Neuronal stem cell (in vitro differentiated cells): ENCODE measurements around the gene CTNNA3.

ENCODE experiments used
- DNase-seq: peaks from one replicate; pipeline ENCODE4 v3.0.0-alpha.2; 2013; ENCODE audit warnings: low spot score
- H2AFZ ChIP-seq: one replicate; pipeline ENCODE4 v1.6.1; 2013; ENCODE audit warnings: mild to moderate bottlenecking, low read length, inconsistent platforms
- H2AK5ac ChIP-seq: 2 replicates; pipeline ENCODE4 v1.6.1; 2013; ENCODE audit warnings: low read depth, mild to moderate bottlenecking, inconsistent platforms, low read length, moderate library complexity, mixed read lengths
- H2BK120ac ChIP-seq: 2 replicates; pipeline ENCODE4 v1.6.1; 2013; ENCODE audit warnings: low read depth, mild to moderate bottlenecking, inconsistent platforms, low read length, moderate library complexity, mixed read lengths
- H2BK12ac ChIP-seq: one replicate; pipeline ENCODE4 v1.6.1; 2013; ENCODE audit warnings: low read length, inconsistent platforms
- H2BK15ac ChIP-seq: 2 replicates; pipeline ENCODE4 v1.6.1; 2013; ENCODE audit warnings: mild to moderate bottlenecking, low read length, inconsistent platforms, mixed read lengths
- H2BK5ac ChIP-seq: one replicate; pipeline ENCODE4 v1.6.1; 2013; ENCODE audit warnings: inconsistent platforms, mild to moderate bottlenecking, low read length, moderate library complexity
- H3K14ac ChIP-seq: one replicate; pipeline ENCODE4 v1.6.1; 2013; ENCODE audit warnings: low read length, inconsistent platforms
- H3K18ac ChIP-seq: 2 replicates; pipeline ENCODE4 v1.6.1; 2013; ENCODE audit warnings: low read length, inconsistent platforms
- H3K23ac ChIP-seq: 2 replicates; pipeline ENCODE4 v1.6.1; 2013; ENCODE audit warnings: low read depth, mild to moderate bottlenecking, mixed read lengths, low read length, inconsistent platforms; ENCODE audit not compliant: poor library complexity
- H3K27ac ChIP-seq: replicated peaks from 3 replicates; pipeline ENCODE4 v1.5.1; 2013; ENCODE audit warnings: low read length, inconsistent platforms
- H3K27me3 ChIP-seq, 3 experiments: 2 replicates each; pipeline ENCODE4 v1.6.1; 2013; ENCODE audit warnings: low read length in 3 of 3, mild to moderate bottlenecking in 2 of 3, inconsistent platforms in 1 of 3, low read depth in 1 of 3, mixed read lengths in 1 of 3, moderate library complexity in 1 of 3; ENCODE audit not compliant: control insufficient read depth in 3 of 3, insufficient read depth in 3 of 3
- H3K36me3 ChIP-seq, 2 donors: replicated peaks in 1 of 2; 2 replicates each; pipeline ENCODE4 v1.6.1; 2013; ENCODE audit warnings: low read length in 2 of 2; ENCODE audit not compliant: control insufficient read depth in 2 of 2, insufficient read depth in 2 of 2
- H3K4ac ChIP-seq: 2 replicates; pipeline ENCODE4 v1.6.1; 2013; ENCODE audit warnings: inconsistent platforms, mild to moderate bottlenecking, low read length, moderate library complexity
- H3K4me1 ChIP-seq, 2 donors: 1 replicate in 1 of 2; 2 replicates in 1 of 2; pipeline ENCODE4 v1.6.1; 2013; ENCODE audit warnings: low read length in 2 of 2, low read depth in 1 of 2; ENCODE audit not compliant: control insufficient read depth in 2 of 2, insufficient read depth in 1 of 2
- H3K4me2 ChIP-seq: one replicate; pipeline ENCODE4 v1.6.1; 2013; ENCODE audit warnings: mild to moderate bottlenecking, low read length, inconsistent platforms; ENCODE audit not compliant: insufficient read depth, poor library complexity, severe bottlenecking
- H3K4me3 ChIP-seq, 2 donors: 2 replicates each; pipeline ENCODE4 v1.5.1; 2013; ENCODE audit warnings: low read length in 2 of 2, mild to moderate bottlenecking in 2 of 2, inconsistent platforms in 1 of 2, moderate library complexity in 1 of 2
- H3K79me1 ChIP-seq: one replicate; pipeline ENCODE4 v1.6.1; 2013; ENCODE audit warnings: low read depth, mild to moderate bottlenecking, inconsistent platforms, low read length, moderate library complexity
- H3K9ac ChIP-seq: one replicate; pipeline ENCODE4 v1.6.1; 2013; ENCODE audit warnings: mild to moderate bottlenecking, low read depth, low read length, inconsistent platforms; ENCODE audit not compliant: poor library complexity
- H3K9me3 ChIP-seq, 2 donors: replicated peaks in 1 of 2; 2 replicates each; pipeline versions ENCODE3 to v1.6.1; 2013; ENCODE audit warnings: low read length in 2 of 2, mild to moderate bottlenecking in 2 of 2, inconsistent platforms in 1 of 2, low read depth in 1 of 2, mixed read lengths in 1 of 2, moderate library complexity in 1 of 2; ENCODE audit not compliant: control insufficient read depth in 2 of 2, insufficient read depth in 1 of 2
- H4K8ac ChIP-seq: one replicate; pipeline ENCODE4 v1.6.1; 2013; ENCODE audit warnings: low read depth, mild to moderate bottlenecking, inconsistent platforms, low read length, moderate library complexity
- H4K91ac ChIP-seq: one replicate; pipeline ENCODE4 v1.6.1; 2013; ENCODE audit warnings: low read length, low read depth, mild to moderate bottlenecking, inconsistent platforms; ENCODE audit not compliant: poor library complexity
- WGBS, 2 donors: extraction: QIAGEN DNeasy Blood & Tissue Kit; methylation state at CpG; one replicate each; pipeline ENCODE4 v1.1.7; 2013; ENCODE audit warnings: missing lambda C conversion rate in 2 of 2, mixed read lengths in 1 of 2; ENCODE audit not compliant: insufficient read length in 2 of 2, insufficient replicate concordance in 1 of 2; ENCODE audit errors: extremely low coverage in 2 of 2; 5-methylcytosine and 5-hydroxymethylcytosine counted together

CTNNA3 gene

GRCh38 chr10:67156239-67156638 lies 539.8 kb downstream of the CTNNA3 start:
- Histone ChIP-seq H3K36me3 (no peaks in the 10 kb centered on the region), H3K4me3 (no peak overlapping the region), H3K9ac (no peak overlapping the region), H3K27ac (no peak overlapping the region), H3K27me3 (no peaks in the 10 kb centered on the region), H2BK12ac (no peak overlapping the region), H3K18ac (no peak overlapping the region), H2BK5ac (no peak overlapping the region), H3K14ac (no peak overlapping the region), H2BK120ac (no peak overlapping the region), H3K4me1 (no peaks in the 10 kb centered on the region), H3K9me3 (peaks cover 0 to 17% of the 10 kb centered on the region in 2 donors), H2AK5ac (no peak overlapping the region), H3K4ac (no peak overlapping the region), H3K23ac (no peak overlapping the region), H4K91ac (no peak overlapping the region), H3K79me1 (no peaks in the 10 kb centered on the region), H2AFZ (no peak overlapping the region), H4K8ac (no peak overlapping the region), H3K4me2 (no peak overlapping the region), H2BK15ac (no peak overlapping the region)
- DNase-seq = no peak

GRCh38 chr10:67151471-67151870 lies 544.5 kb downstream of the CTNNA3 start:
- no peak overlapping the region for H3K27ac ChIP-seq
- H3K4me2 ChIP-seq = no peak overlapping the region
- H2BK5ac ChIP-seq = no peak overlapping the region
- H4K8ac ChIP-seq = no peak overlapping the region
- no CpG with 5 or more reads among the region's 2 CpGs for WGBS, 2 donors
- H4K91ac ChIP-seq = no peak overlapping the region
- H3K4ac ChIP-seq = no peak overlapping the region
- H2BK12ac ChIP-seq = no peak overlapping the region
- no peaks in the 10 kb centered on the region for H3K79me1 ChIP-seq
- H3K14ac ChIP-seq = no peak overlapping the region
- no peak overlapping the region for H3K9ac ChIP-seq
- H3K4me1 ChIP-seq = no peaks in the 10 kb centered on the region
- no peak overlapping the region for H2BK15ac ChIP-seq
- H3K27me3 ChIP-seq = no peaks in the 10 kb centered on the region
- H3K4me3 ChIP-seq = no peak overlapping the region
- H2AK5ac ChIP-seq = no peak overlapping the region
- no peaks in the 10 kb centered on the region for H3K9me3 ChIP-seq
- no peaks in the 10 kb centered on the region for H3K36me3 ChIP-seq
- DNase-seq = no peak
- H2BK120ac ChIP-seq = no peak overlapping the region
- H3K23ac ChIP-seq = no peak overlapping the region
- no peak overlapping the region for H3K18ac ChIP-seq
- peak overlapping the region; percentile 36 for H2AFZ ChIP-seq

- Histone ChIP-seq H3K18ac (no peak overlapping the region), H3K4me3 (no peak overlapping the region), H2BK15ac (no peak overlapping the region), H3K27me3 (no peaks in the 10 kb centered on the region), H3K4me1 (no peaks in the 10 kb centered on the region), H3K9ac (no peak overlapping the region), H3K9me3 (no peaks in the 10 kb centered on the region), H3K79me1 (no peaks in the 10 kb centered on the region), H3K23ac (no peak overlapping the region), H3K27ac (no peak overlapping the region), H3K4me2 (no peak overlapping the region), H2AFZ (peak overlapping the region; percentile 2), H3K14ac (no peak overlapping the region), H2BK5ac (no peak overlapping the region), H2BK12ac (no peak overlapping the region), H4K91ac (no peak overlapping the region), H2AK5ac (no peak overlapping the region), H4K8ac (no peak overlapping the region), H2BK120ac (no peak overlapping the region), H3K4ac (no peak overlapping the region), H3K36me3 (no peaks in the 10 kb centered on the region)
- no peak for DNase-seq
- WGBS, 2 donors = no CpG with 5 or more reads among the region's 1 CpG
Measured at GRCh38 chr10:67144530-67144929, 551.5 kb downstream of the CTNNA3 start.

- H3K9ac ChIP-seq = no peak overlapping the region
- H3K4me3 ChIP-seq = no peak overlapping the region
- H2BK15ac ChIP-seq = no peak overlapping the region
- no peak overlapping the region for H2BK5ac ChIP-seq
- no peak overlapping the region for H3K27ac ChIP-seq
- WGBS, 2 donors = no CpG with 5 or more reads among the region's 6 CpGs
- H3K4me1 ChIP-seq = peaks cover 0 to 3% of the 10 kb centered on the region in 2 donors
- H3K4me2 ChIP-seq = no peak overlapping the region
- no peak overlapping the region for H2BK120ac ChIP-seq
- H3K27me3 ChIP-seq = no peaks in the 10 kb centered on the region
- no peak overlapping the region for H3K18ac ChIP-seq
- H3K79me1 ChIP-seq = no peaks in the 10 kb centered on the region
- H2AFZ ChIP-seq = peak overlapping the region; percentile 2
- H3K36me3 ChIP-seq = no peaks in the 10 kb centered on the region
- H3K23ac ChIP-seq = no peak overlapping the region
- no peak overlapping the region for H4K91ac ChIP-seq
- no peak overlapping the region for H3K14ac ChIP-seq
- no peak overlapping the region for H2BK12ac ChIP-seq
- H3K4ac ChIP-seq = no peak overlapping the region
- H3K9me3 ChIP-seq = no peaks in the 10 kb centered on the region
- no peak overlapping the region for H4K8ac ChIP-seq
- DNase-seq = no peak
- no peak overlapping the region for H2AK5ac ChIP-seq
Measured at GRCh38 chr10:67141300-67141699, 554.7 kb downstream of the CTNNA3 start.
